Left forelimb (tissue), 1 donor: Measurements from ENCODE around the gene FAM240B.

Source experiments
- DNase-seq: peaks from one replicate; pipeline ENCODE4 v3.0.0-alpha.2; 2018; ENCODE audit warnings: low spot score

Gene FAM240B

DNA sequence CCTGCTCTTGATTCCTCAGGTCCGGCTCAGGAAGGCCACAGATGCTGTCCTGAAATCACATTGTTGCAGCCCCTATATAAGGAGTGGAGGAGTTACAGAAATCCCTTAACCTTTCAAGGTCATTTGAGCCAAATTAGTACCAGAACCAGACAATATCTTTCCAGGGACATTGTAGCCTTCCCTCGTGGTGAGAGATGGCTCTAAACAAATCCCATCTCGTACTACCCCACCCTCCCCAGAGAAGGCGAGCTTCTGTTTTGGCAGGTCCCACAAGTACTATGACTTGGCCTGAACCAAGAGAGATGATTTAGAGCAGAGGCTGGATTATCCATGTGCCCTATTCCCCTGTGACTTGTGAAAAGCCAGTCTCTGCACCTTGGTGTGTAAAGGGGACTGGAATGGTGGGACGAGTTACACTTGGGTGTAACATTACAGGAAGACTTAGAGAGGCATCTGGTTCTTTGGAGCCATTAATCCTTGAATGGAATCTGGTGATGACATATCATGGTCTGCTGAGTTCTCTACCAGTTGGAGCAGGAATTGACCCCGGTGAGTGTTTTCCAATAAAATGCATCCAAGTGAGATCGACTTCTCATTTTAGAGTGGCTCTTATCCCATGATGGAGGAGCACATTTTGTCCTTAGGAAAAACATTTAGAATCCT is at the start of gene FAM240B:
Gene FAM240B, minus strand, starts transcription at position 51 of the 663 bp plus-strand sequence. CDS start 16,134 bp downstream, outside the sequence.
- DNase-seq = no peak

DNA sequence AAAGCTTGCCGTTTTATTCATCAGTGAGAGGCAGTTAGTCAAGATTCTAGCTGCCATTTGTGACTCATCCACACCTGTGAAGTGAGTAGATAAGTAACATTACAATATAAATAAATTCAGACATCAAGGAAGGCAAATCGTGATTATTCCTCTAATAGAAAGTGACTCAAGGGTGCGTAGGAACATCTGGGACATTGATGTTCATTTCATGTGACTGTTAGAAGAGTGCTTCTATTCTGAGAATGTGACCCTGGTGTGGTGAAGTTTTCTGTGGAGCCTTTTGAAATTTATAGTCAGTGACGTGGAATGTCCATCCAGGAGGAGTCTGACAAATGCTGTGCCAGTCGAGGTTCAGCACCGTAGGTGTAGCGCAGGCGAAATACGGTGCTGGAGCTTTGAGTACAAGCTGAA is 48.4 kb upstream of the FAM240B start:
- no peak for DNase-seq

DNA sequence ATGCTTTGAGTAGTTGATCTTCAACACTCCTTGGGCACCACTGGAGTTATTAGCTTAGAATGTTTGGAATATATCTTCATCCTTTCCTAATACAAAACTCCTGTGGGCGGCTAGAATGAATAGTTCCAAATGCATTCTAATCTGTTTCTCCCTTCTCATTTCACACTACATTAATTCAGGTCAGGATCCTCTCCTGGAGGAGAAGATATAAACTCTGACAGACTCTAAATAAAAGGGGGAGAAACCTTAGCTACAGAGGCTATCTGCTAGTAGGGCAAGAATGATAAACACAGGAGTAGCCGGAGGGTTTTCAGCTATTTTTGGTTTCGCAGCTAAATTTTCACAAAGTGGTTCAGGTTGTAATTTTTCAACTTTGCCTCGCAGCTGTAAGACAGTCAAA is 45.2 kb upstream of the FAM240B start:
- no peak for DNase-seq

DNA sequence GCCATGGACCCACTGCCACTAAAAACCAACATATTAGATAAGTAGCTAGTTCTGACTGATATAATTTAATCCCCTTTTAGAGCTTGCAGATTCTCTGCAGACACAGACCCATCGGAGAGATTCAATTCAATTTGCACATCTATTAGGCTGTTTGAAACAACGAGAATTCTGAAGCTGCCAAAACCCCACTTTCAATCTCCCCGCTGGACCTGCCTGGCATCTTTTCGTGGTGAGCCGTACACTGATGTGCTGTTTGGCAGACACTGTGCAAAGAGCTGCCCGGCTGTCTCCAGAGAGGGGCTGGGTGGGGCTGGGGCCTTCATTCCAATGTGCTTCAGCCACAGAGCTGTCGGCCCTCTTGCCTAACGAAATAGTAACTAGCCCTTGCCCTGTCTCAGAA is 42.1 kb upstream of the FAM240B start:
- DNase-seq = no peak

DNA sequence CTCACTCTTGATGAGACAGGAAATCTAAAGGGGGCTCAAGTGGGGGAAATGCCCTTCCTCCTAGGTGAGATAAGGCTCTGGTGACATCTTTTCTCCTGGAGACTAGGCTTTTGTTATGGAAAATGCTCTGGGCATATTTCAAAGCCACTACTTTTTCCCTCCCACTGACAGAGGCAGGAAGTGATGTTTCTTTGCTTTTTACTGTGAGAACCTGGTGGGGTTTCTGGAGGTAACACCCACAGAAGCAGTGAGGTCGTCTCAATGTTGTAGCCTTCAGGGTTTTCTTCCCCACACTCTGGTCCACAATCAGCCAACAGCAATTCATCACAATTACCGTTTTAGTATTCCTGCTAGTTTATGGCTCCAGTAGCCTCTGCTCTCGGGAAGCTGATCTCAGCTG is 41.4 kb upstream of the FAM240B start:
- no peak for DNase-seq

DNA sequence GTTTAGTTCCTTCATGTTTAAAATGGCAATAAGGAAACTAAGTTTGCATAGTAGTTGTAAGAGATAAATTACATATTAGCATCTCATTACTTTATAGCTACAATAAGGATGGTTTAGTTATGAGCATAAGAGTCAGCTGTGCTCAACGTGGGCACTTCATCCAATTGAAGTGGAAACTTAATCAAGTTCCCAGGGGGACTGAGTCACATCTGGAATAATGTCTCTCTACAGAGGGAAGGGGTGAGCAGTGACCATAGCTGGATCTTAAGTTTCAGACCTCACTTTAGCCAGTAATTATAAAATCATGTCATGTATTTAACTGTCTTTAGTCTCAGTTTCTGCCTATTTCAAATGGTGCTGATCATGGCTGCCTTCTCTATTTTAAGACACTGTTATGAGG is 36.8 kb upstream of the FAM240B start:
- no peak for DNase-seq

DNA sequence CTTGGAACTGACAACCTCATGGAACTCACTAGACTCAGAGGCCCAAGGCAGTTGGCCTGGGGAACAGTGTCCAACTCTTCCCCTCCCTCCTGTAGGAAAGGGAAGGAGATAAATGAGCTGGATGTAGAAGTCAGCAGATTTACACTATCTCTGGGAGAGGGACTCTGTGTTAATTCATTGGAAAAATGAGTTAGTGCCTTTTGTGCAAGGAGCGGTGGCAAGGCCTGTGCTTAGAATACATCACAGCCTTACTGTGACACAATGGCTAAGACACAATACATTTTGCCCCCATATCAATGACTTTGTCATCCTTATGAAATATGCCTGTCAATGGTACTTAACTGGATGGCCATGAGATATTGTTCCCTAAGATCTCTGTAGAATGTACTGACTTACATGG is 28.0 kb upstream of the FAM240B start:
- no peak for DNase-seq

DNA sequence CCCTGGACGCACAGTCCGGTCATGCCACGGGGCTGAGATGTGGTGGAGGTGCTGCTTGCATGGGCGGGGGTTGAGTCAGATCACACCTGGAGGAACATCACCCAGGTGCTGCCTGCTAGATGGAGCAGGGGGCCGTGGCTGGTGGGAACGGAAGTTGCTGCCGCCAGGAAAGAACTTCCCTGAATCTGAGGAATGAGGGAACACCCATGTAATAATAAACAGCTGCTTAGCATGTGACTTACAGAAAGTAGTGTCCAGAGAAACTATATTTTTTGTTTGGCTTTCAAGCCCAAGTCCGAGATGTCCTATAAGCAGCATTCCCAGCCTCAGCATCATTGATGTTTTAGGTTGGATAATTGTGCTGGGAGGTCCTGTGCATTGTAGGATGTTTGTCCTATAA is 27.1 kb upstream of the FAM240B start:
- no peak for DNase-seq

DNA sequence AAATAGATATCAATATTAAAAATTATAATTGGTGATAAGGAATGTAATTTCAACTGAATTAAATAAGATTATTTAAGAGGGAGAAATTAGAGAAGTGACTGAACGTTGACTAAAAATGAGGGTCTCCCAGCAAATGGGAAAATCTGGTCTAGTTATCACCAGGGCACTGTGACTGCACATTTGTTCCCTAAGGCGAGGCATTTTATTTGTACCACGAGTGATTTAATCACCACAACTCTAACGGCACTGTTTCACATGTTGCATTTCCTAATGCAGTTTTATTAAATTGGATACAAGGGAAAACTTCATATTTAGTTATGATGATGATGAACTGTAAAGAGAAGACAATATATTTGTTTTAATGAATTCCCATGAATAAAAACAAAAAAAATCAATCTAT is 26.4 kb upstream of the FAM240B start:
- no peak for DNase-seq

DNA sequence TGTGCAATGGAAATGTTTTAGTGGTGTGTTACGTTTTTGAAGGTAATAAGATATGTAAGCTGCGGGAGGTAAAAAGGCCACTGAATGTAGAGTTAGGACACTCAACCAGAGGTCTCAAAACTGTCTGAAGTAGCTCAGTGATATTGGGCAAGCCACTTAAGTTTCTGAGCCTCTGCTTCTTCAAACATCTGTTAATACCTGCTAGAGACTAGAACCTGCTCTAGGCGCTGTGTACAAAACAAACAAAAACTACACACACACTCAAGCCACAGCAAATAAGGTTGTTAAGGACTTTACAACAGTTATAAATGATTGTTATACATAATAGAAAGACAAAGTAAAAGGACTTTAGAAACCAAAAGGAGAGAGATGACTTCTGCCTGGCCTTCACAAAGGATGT is 24.6 kb upstream of the FAM240B start:
- no peak for DNase-seq

DNA sequence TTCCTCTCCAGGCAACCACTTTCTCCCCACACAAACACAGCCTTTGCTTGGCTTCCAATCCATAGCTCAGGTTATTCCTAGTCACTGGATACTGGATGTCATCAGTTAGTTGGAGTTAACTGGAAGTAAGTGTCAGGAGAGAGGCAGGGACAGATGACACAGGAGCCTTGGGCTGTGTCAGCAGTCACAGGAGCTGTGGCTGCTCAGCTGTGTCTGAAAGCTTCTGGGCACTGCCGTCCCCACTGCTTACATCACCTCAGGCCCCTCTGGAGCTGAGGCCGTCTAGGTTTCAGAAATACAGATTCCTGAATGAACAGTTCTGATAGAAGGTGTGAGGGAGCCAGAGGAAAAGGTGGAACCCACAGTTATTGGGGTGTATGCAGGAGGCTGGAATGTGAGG is 17.3 kb upstream of the FAM240B start:
- DNase-seq = no peak

DNA sequence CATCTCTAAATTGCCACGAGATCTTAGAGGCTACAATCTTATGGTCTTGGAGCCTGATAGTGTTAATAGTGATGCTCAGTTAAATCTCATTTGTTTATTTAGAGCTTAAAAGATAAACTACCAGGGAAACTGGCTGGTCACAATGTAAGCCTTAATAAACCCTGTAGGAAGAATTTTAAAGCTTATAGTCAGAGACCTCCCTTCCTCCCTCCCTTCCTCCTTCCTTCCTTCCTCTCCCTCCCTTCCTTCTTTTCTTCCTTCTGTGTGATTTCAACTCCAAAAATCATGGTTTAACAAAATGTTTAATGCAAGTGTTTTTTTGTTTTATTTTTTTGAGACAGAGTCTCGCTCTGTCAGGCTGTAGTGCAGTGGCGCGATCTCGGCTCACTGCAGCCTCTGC is 14.9 kb upstream of the FAM240B start:
- DNase-seq = no peak

DNA sequence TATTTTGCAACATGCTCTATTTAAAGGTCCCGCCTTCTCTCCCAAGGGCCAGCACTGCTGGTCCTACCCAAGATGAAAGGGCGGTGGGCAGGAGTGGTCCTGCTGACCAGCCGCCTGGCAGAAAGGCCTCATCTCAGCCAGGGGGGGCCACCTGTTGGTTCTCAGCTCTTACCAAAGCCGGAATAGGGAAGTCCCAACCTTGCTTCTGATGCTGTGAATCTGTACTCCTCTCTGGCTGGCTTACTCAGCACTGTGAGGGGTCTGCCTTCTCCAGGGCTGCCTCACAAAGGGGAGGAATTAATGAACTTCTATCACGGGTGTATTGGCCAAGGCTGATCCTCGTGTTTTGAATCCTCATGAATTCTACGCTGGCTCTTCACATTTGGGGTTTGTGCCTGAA is 13.6 kb upstream of the FAM240B start:
- DNase-seq = no peak

DNA sequence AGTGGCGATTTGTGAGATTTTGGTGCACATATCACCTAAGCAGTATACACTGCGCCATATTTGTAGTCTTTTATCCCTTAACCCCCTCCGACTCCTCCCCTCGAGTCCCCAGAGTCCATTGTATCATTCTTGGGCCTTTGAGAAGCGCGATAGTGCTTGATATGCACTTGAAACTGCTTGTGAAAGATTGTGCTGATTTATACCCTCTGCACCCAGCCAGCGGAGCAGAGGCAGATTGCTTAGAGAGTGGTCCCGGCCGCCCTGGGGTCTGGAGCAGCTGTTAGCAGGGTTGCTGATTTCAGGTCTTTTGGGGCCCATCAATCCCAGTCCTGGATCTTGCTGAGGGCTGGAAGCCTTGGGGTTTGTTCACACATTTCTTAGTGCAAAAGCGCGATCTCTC is 13.0 kb upstream of the FAM240B start:
- no peak for DNase-seq

DNA sequence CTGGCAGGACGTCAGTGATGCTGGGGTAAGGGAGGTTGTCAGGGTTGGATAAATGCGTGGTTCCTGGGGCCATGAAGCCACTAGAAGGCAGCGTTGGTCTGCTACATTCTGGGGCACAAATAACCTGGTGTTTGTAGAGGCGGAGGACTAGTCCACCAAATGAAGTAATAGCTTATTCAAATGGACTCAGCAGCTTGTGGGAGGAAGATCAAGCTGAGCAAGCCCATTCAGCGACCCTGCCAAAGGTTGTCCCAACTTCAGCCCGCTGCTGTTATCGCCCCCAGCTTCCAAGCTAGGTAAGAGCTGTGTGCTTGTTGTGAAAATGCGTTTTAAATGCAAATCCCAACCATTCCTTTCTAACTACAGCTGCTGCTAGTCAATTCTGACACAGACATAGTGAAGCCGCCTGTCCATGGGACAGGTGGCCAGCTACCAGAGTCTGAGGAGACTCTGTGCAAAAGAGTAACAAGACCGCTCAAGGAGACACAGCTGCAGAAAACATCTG is 7.6 kb upstream of the FAM240B start:
- no peak for DNase-seq

DNA sequence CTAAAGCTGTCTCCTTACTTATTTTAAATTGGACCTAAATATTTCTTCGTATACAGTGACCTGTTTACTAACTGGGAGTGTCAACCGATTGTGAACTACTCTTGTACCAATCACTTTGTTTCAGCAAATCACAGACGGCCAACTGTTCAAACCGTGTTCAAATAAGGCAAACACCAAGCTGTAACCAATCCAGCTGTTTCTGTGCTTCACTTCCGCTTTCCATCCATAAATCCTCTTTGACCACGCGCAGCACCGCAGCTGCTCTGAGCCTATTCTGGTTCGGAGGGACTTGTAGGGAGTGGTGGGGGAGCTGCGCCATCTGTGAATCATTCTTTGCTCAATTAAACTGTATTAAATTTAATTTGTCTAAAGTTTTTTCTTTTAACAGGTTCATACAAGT is 4.8 kb upstream of the FAM240B start:
- no peak for DNase-seq

DNA sequence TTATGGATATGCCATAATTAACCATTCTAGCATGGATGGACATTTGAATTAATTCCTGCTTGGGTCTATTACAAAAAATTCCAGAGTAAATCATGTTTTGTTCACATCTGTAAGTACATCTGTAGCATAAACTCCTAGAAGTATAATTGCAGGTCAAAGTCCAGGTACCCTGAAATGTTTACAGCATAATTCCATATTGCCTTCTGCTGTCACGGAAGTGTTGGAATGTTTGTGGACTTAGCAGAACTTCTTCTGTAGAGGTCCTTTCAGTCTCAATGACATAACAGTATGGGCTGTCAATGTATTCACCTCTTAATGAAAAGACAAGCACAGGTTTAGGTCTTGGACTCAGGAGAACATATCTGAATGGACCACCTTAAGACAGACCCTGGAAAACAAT is 1.8 kb downstream of the FAM240B start:
- no peak for DNase-seq

DNA sequence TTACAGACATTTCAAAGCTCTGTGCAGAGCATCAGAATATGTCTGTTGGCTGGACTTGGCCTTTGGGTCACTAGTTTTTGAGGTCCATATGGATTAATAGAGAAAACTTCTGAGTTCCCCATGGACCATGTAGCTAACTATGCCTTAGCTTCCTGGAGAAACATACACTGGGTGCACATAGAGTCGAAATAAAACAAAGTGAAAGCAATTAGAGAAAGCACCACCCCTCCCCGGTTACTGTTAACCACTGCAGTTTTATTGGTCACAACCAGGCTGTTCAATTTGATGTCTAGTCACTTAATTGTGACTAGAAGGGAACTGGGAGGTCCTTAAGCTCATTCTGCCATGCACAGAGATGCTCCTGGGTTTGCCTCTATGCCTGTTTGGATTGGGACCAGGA is 4.2 kb downstream of the FAM240B start:
- no peak for DNase-seq

DNA sequence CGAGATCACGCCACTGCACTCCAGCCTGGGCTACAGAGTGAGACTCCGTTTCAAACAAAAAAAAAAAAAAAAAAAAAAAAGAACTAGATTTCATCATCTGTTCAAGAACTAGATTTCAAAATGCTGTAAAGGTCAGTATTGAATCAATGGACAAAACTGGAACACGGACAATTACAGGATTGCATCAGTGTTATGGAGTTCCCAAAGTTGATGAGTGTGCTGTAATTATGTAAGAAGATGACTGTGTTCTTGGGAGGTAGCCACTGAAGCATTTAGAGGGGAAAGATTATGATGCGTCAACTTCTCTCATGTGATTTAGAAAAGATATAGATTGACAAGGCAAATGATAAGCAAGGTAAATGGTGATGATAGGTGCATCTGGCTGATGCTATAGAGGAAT is 6.5 kb downstream of the FAM240B start:
- DNase-seq = no peak

DNA sequence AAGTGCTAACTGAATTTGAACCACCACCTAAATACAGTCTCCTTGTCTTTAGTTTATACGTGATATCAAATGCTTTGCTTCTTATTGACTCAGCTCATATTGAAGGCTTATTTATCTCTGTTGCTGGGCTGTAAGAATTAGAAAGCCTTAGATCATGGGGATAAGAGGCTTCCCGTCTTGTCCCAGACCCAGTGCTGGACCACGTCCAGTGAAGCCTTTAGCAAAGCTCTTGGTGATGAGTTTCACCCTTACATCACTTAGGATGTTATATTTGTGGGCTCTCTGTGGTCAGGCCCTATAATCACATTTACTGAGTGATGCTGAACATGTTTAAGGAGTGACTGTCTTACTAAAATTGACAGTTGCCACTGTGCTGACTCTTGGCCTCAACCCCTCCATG is 11.2 kb downstream of the FAM240B start:
- no peak for DNase-seq

DNA sequence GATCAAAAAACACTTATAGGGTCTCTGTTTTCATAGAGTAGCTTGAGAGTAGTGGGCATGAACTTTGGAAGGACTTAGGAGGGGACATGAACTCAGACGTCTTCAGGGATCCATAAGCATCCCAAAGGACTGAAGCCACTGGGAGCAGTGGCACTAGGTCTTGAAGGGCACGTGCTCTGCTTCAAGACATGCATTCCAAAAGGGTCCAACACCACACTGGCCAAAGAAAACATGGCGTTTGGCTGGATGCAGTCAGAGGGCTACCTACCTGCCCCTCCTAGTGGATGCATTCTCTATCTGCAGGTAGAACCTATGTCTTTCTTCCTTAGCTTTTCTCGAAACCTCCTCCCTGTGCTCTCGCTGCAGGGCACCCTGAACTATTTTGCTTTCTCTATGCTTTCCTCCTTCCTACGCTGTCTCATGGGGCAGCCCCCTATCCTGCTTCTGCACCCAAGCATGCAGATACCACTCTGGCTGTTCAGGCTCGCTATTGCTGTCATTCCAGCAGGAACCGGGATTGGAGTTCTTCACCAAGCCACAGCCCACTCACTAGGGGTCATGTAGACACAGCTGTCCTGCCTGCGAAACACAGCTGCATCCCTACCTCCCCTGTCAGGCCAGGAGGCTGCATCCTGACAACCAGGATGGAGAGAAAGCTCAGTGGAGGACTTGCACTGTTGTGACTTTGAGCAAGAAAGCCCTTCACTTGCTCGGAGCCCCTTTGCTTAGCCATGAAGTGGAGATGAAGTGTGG is 11.9 kb downstream of the FAM240B start:
- no peak for DNase-seq

DNA sequence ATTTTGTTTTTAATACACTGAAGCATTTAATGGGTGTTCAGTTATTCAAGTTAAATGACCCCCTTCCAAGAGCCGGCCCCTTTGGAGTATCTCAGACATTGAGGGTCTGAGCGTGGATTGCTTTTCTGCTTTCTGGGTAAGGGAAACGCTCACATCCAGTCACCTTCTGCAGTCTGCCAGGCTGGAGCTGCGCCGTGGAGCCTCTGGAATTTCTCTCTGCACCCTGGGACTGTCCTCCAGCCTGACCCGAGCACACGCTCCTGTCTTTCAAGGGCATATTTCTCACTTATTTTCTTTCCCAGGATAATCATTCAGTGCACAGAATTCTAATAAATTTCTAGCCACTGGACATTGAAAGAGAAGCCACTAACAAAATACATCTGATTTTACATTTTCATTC is 13.4 kb downstream of the FAM240B start:
- DNase-seq = no peak

DNA sequence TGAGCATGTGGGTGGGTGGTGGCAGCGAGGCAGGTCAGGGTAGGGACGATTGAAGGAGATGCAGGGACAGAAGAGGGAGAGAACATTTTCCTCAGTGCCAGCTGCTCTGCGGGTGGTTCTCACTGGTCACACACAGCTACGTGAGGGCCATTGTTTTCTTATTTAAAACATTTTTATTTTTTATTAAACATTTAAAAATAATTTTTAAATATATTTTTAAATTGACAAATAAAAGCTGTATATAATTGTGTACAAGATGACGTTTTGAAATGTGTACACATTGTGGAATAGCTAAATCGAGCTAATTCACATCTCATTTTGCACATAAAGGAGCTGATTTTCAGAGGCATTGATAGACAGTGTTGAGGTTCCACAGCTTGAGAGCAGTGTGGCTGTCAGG is 14.0 kb downstream of the FAM240B start:
- no peak for DNase-seq

DNA sequence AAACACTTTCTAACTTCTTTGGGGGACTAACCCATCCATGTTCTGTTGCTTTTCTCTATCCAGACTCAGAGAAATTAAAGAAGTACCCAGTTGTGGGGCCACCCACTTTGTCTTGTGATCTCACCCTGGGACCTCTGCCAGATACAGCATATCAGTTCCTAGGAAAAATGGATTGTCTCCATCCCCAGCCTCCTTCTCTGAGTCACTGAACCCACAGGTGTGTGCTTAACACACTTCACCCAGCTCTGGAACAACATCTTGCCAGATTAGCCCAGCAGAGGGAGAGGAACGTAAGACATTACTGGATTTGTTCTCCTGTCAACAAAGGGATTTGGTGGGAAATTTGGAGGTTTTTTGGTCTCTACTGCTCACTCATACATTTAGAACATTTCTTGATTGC is 19.2 kb downstream of the FAM240B start:
- DNase-seq = no peak
